Osteoblast (primary cell): ENCODE data around the gene MTMR6. TPM values are rescaled to one million over a fixed set of nuclear protein-coding genes. Genes with fewer than 3 reads are reported as not detected.

Experiments used
- DNase-seq: peaks from one replicate; pipeline ENCODE4 v3.0.0; 2011; ENCODE audit warnings: low spot score, mixed read lengths; ENCODE audit not compliant: insufficient read length; ENCODE audit errors: missing footprints
- H2AFZ ChIP-seq: 2 replicates; pipeline ENCODE4 v1.6.0; 2011; ENCODE audit warnings: mild to moderate bottlenecking, low read length
- H3K27ac ChIP-seq: 2 replicates; pipeline ENCODE4 v1.5.1; 2011; ENCODE audit warnings: mild to moderate bottlenecking, low read depth, low read length, moderate library complexity
- H3K27me3 ChIP-seq: 2 replicates; pipeline ENCODE4 v1.6.0; 2012; ENCODE audit warnings: mild to moderate bottlenecking, control low read depth, inconsistent platforms, low read length, moderate library complexity; ENCODE audit not compliant: insufficient read depth
- H3K36me3 ChIP-seq: 2 replicates; pipeline ENCODE4 v1.5.1; 2011; ENCODE audit warnings: mild to moderate bottlenecking, low read length, control low read depth, moderate library complexity; ENCODE audit not compliant: insufficient read depth
- H3K4me1 ChIP-seq: 2 replicates; pipeline ENCODE4 v1.5.1; 2011; ENCODE audit warnings: mild to moderate bottlenecking, low read length, control low read depth, moderate library complexity; ENCODE audit not compliant: insufficient read depth
- H3K4me2 ChIP-seq: 2 replicates; pipeline ENCODE4 v1.6.0; 2011; ENCODE audit warnings: mild to moderate bottlenecking, low read length; ENCODE audit not compliant: insufficient read depth
- H3K4me3 ChIP-seq: fragments of 200-600 bp; sonication (generic); 3 replicates; pipeline ENCODE4 v1.5.1; 2012; ENCODE audit warnings: mild to moderate bottlenecking, low read length, inconsistent platforms; ENCODE audit not compliant: insufficient read depth
- H3K79me2 ChIP-seq: 2 replicates; pipeline ENCODE4 v1.6.0; 2012; ENCODE audit warnings: mild to moderate bottlenecking, low read length, control low read depth, inconsistent platforms; ENCODE audit not compliant: insufficient read depth
- H3K9me3 ChIP-seq: 2 replicates; pipeline ENCODE4 v1.5.1; 2011; ENCODE audit warnings: low read depth, low read length, control low read depth
- H4K20me1 ChIP-seq: 2 replicates; pipeline ENCODE4 v1.6.0; 2012; ENCODE audit warnings: mild to moderate bottlenecking, low read length, control low read depth; ENCODE audit not compliant: insufficient read depth
- CTCF ChIP-seq: IDR thresholded peaks from 2 replicates; pipeline ENCODE4 v1.5.1; 2011; ENCODE audit warnings: mild to moderate bottlenecking, low read depth, low read length, moderate library complexity; ENCODE audit errors: extremely low read depth
- total RNA-seq: library from RNA; depleted of rRNA; stranded (reverse); fragments of >200 nt; gene quantifications from 2 replicates; pipeline ENCODE4 v1.2.3, GENCODE V29; 2012

MTMR6 gene
- total RNA-seq, 1 donor: 25.3 TPM

GRCh38 chr13:25222740-25223139 lies 64.5 kb downstream of the MTMR6 start:
- no peak overlapping the region for H2AFZ ChIP-seq
- no peak overlapping the region for H3K4me2 ChIP-seq
- no peak for DNase-seq
- TF ChIP-seq CTCF: no peak
- no peaks in the 10 kb centered on the region for H3K9me3 ChIP-seq
- no peak overlapping the region for H3K27ac ChIP-seq
- no peaks in the 10 kb centered on the region for H3K4me1 ChIP-seq
- peaks cover 10% of the 10 kb centered on the region for H3K27me3 ChIP-seq
- no peaks in the 10 kb centered on the region for H4K20me1 ChIP-seq
- H3K36me3 ChIP-seq: no peaks in the 10 kb centered on the region
- H3K4me3 ChIP-seq: no peak overlapping the region
- H3K79me2 ChIP-seq: no peaks in the 10 kb centered on the region

GRCh38 chr13:25218019-25218418 lies 69.3 kb downstream of the MTMR6 start:
- no peak overlapping the region for H3K4me3 ChIP-seq
- H3K79me2 ChIP-seq: no peaks in the 10 kb centered on the region
- H3K27me3 ChIP-seq: peaks cover 3% of the 10 kb centered on the region
- H2AFZ ChIP-seq: no peak overlapping the region
- H3K9me3 ChIP-seq: no peaks in the 10 kb centered on the region
- H4K20me1 ChIP-seq: no peaks in the 10 kb centered on the region
- no peaks in the 10 kb centered on the region for H3K4me1 ChIP-seq
- DNase-seq: no peak
- H3K4me2 ChIP-seq: no peak overlapping the region
- no peaks in the 10 kb centered on the region for H3K36me3 ChIP-seq
- TF ChIP-seq CTCF: no peak
- no peak overlapping the region for H3K27ac ChIP-seq

- DNase-seq: no peak
- Histone ChIP-seq H3K27ac (no peak overlapping the region), H3K4me2 (no peak overlapping the region), H3K4me1 (no peaks in the 10 kb centered on the region), H3K79me2 (no peaks in the 10 kb centered on the region), H2AFZ (no peak overlapping the region), H3K36me3 (no peaks in the 10 kb centered on the region), H3K4me3 (no peak overlapping the region), H4K20me1 (no peaks in the 10 kb centered on the region), H3K27me3 (no peaks in the 10 kb centered on the region), H3K9me3 (no peaks in the 10 kb centered on the region)
- no peak for TF ChIP-seq CTCF
These were observed 70.0 kb downstream of the MTMR6 start for GRCh38 chr13:25217023-25217885.

GRCh38 chr13:25215253-25215575 lies 72.1 kb downstream of the MTMR6 start:
- Histone ChIP-seq H3K27ac (no peak overlapping the region), H3K79me2 (no peaks in the 10 kb centered on the region), H3K4me1 (no peaks in the 10 kb centered on the region), H3K4me3 (no peak overlapping the region), H4K20me1 (no peaks in the 10 kb centered on the region), H2AFZ (no peak overlapping the region), H3K4me2 (no peak overlapping the region), H3K9me3 (no peaks in the 10 kb centered on the region), H3K27me3 (no peaks in the 10 kb centered on the region), H3K36me3 (no peaks in the 10 kb centered on the region)
- no peak for TF ChIP-seq CTCF
- no peak for DNase-seq
